ENCODE data around the gene C19orf85. TPM values are rescaled to one million over a fixed set of nuclear protein-coding genes. Genes with fewer than 3 reads are reported as not detected.

C19orf85 gene
- total RNA-seq, 1 donor from 2014 or later, result not detected

GRCh38 chr19:55487924-55488687 lies 23.6 kb upstream of the C19orf85 start, which contains the start of gene SSC5D:
Gene SSC5D (plus strand): TSS chr19:55488436. CDS start chr19:55488590, 154 bp downstream.
- Mint-ChIP-seq H3K27me3 (ENCODE audit: low read depth) (no peaks in the 10 kb centered on the region), H3K4me1 (ENCODE audit: low read depth) (peaks cover 33% of the 10 kb centered on the region), H3K27ac (ENCODE audit: unreplicated experiment) (peak within 1 kb of the TSS; percentile 99), H3K36me3 (ENCODE audit: low read depth) (peaks cover 1% of the 10 kb centered on the region), H3K9me3 (ENCODE audit: low read depth) (no peaks in the 10 kb centered on the region), H3K4me3 (ENCODE audit: unreplicated experiment) (peak within 1 kb of the TSS; percentile 74)
- no peak for TF ChIP-seq CTCF (IDR thresholded peaks at IDR 0.05)
- DNase-seq (ENCODE audit: low spot score), result no peak

GRCh38 chr19:55486971-55487923 lies 22.7 kb upstream of the C19orf85 start:
- Mint-ChIP-seq H3K4me1 (ENCODE audit: low read depth) (peaks cover 31% of the 10 kb centered on the region), H3K27me3 (ENCODE audit: low read depth) (no peaks in the 10 kb centered on the region), H3K36me3 (ENCODE audit: low read depth) (peaks cover 1% of the 10 kb centered on the region), H3K4me3 (ENCODE audit: unreplicated experiment) (peak overlapping the region; percentile 64), H3K27ac (ENCODE audit: unreplicated experiment) (peak overlapping the region; percentile 99), H3K9me3 (ENCODE audit: low read depth) (no peaks in the 10 kb centered on the region)
- no peak for TF ChIP-seq CTCF (IDR thresholded peaks at IDR 0.05)
- no peak for DNase-seq (ENCODE audit: low spot score)

DNA sequence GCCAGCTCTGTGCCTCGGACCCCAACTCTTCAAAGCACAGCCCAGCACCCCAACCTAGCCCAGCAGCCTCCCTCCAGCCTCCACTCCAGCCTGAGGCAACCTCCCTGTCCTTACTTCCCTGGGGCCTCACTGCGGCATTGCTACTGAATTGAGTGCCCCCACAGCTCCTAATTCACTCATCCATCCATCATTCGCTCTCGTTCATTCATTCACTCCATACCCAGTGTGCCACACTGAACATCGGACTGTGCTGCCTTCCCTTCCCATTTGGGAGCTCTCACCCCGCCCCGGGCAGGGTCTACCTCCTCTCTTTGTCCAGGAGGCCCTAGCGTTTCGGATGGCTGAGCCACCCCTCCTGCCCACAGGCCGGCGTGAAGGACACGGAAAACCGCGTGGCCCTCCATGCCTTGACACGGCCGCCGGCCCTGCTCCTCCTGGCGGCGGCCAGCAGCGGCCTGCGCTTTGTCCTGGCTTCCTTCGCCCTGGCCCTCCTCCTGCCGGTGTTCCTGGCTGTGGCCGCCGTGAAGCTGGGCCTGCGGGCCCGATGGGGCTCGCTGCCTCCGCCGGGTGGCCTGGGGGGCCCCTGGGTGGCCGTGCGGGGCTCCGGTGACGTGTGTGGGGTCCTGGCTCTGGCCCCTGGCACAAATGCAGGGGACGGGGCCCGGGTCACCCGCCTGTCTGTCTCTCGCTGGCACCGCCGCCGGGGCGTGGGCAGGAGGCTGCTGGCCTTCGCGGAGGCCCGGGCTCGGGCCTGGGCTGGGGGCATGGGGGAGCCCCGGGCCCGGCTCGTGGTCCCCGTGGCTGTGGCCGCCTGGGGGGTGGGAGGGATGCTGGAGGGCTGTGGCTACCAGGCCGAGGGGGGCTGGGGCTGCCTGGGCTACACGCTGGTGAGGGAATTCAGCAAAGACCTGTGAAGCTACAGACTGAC lies 21.8 kb upstream of the C19orf85 start:
- no peaks in the 10 kb centered on the region for H3K27me3 Mint-ChIP-seq (ENCODE audit: low read depth)

GRCh38 chr19:55485439-55486011 lies 21.0 kb upstream of the C19orf85 start:
- no peak for TF ChIP-seq CTCF (IDR thresholded peaks at IDR 0.05)
- H3K4me3 Mint-ChIP-seq (ENCODE audit: unreplicated experiment), result peak overlapping the region; percentile 68
- H3K9me3 Mint-ChIP-seq (ENCODE audit: low read depth), result no peaks in the 10 kb centered on the region
- H3K27me3 Mint-ChIP-seq (ENCODE audit: low read depth), result no peaks in the 10 kb centered on the region
- no peak for DNase-seq (ENCODE audit: low spot score)
- H3K36me3 Mint-ChIP-seq (ENCODE audit: low read depth), result no peaks in the 10 kb centered on the region
- peak overlapping the region; percentile 91 for H3K27ac Mint-ChIP-seq (ENCODE audit: unreplicated experiment)
- peaks cover 28% of the 10 kb centered on the region for H3K4me1 Mint-ChIP-seq (ENCODE audit: low read depth)

More for the DNA sequence above, 21.8 kb upstream of the C19orf85 start:
- DNase-seq (ENCODE audit: low spot score), result no peak
- Mint-ChIP-seq H3K9me3 (ENCODE audit: low read depth) (no peaks in the 10 kb centered on the region), H3K36me3 (ENCODE audit: low read depth) (no peaks in the 10 kb centered on the region), H3K4me1 (ENCODE audit: low read depth) (peaks cover 28% of the 10 kb centered on the region), H3K27ac (ENCODE audit: unreplicated experiment) (peak overlapping the region; percentile 99), H3K4me3 (ENCODE audit: unreplicated experiment) (peak overlapping the region; percentile 68)
- TF ChIP-seq CTCF (IDR thresholded peaks at IDR 0.05), result peak; percentile 42
